ENCODE results near the gene AHNAK.
"Not testable (repeated sequence)": the region's sequence is repeated elsewhere in the genome, so short reads cannot be mapped to it uniquely, and the experiment has no call there.

The AHNAK gene

DNA sequence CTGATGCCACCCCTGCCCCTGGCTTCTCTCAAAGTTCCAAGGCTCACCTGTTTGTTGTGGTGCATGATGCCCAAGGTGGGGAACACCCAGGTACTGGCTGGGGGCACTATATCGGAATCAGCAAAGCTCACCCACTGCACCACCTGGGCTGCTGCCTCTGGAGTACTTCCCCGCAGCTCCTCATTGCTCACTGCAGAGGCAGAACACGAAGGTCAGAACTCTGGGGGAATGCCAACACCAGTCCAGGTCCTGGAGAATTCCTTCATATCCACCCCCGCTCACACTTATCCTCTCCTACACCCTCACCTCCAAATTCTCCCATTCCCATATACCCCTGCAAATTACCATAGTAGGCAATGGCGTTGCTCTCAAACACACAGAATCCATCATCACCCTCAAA lies 24.9 kb upstream of the AHNAK start:
- not testable (repeated sequence) for DNase-seq (ENCODE audit: low read depth)

DNA sequence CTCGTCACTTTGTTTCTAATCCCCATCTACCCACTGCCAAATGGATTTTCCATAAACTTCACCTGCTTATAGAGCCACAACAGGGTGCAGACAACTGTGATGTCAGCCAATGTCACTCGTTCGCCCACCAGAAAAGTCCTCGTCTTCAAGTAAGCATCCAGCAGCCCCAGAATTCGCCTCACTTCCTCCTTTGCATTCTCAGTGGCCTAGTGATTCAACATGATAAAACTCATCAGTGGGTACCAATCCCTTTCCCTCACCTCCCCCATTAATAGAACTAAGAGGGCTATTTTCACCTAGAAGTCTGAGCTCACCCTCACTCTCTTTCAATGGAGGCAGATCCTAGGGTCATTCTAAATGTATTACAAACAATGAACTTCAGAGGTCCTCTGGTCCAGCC lies 24.3 kb upstream of the AHNAK start:
- DNase-seq (ENCODE audit: low read depth), result not testable (repeated sequence)

DNA sequence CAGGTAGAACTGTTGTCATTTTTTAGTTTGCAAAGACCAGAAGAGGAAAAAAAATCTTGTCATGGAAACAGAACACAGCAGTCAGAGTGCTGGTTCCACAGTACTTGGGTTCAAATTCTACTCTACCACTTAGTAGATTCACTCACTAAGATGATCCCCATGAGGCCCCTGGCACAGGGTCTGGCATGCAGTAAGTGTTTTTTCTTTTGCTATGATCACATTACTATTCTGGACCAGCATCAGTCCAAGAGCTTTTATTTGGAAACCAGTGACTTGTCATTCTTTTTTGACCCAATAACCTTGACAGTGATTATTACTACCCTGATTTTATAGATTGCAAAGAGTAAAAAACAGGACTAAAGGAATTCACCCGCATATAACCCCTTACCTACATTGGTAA lies 23.0 kb upstream of the AHNAK start:
- no peak for DNase-seq (ENCODE audit: low read depth)

DNA sequence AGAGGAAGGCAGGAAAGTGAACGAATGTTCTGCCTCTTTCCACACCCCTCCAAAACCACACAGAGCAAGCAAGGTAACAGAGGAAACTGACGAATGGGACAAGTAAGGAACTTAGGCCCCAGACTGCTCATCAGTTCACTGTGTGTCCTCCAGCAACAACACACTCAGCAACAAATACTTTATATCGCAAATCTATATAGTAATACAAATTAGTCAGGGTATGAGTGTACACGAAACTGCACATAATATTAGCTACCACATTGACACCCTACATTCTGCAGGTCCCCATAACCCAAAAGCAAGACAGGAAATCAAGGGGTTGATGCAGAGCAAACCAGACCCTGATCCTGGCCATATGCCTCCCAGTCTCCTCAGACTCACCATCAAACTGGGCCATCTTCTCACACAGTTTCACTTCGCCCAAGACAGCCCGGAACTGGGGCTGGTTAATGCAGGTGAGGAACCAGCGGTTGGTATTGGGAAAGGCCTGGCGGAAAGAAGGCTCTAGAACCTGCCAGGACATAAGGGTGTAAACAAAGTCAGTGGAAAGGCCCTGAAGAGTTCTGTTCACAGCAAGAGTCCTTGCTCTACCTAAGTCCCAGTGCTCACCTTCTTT lies 20.5 kb upstream of the AHNAK start:
- DNase-seq (ENCODE audit: low read depth), result no peak

DNA sequence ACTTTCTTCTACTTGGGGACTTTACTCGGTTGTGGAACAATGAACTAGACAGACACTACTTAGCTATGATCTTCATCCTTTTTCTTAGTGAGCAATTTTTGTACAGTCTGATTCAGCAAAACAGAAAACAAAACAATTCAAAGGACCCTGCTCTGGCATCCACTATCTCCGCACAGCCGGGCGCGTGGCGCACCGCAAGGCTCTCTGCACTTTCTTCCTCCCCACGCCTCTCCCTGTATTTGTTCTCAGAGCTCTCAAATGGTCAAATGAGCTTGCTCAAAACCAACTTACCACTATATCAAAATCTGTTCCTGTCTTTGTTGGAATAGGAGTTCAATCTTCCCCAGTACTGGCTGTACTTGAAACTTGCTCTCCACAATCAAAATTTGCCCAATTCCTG lies 19.6 kb upstream of the AHNAK start:
- no peak for DNase-seq (ENCODE audit: low read depth)

DNA sequence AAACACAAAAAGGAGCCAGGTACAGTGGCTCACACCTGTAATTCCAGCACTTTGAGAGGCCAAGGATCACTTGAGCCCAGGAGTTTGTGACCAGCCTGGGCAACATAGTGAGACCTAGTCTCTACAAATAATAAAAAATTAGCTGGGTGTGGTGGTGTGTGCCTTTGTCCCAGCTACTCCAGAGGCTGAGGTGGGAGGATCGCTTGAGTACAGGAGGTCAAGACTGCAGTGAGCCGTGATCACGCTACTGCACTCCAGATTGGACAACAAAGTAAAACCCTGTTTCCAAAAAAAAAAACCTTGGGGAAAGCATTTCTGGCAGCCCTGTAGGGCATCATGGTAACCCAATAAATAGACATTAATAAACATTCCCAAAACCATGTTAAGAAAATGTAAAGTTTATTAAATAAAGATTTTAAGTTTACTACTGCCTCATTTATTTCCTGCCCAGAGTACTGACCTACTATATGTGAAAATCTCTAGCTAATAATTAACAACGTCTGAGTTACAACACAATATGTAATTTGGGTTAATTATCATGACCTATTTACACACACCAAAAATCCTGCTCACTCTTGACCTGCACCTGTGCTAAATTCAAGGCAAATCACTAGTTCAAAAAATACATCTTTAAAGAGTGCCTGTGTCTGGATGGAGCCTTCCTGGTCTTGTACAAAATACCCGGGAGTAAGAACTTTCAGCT lies 18.6 kb upstream of the AHNAK start:
- no peak for DNase-seq (ENCODE audit: low read depth)

DNA sequence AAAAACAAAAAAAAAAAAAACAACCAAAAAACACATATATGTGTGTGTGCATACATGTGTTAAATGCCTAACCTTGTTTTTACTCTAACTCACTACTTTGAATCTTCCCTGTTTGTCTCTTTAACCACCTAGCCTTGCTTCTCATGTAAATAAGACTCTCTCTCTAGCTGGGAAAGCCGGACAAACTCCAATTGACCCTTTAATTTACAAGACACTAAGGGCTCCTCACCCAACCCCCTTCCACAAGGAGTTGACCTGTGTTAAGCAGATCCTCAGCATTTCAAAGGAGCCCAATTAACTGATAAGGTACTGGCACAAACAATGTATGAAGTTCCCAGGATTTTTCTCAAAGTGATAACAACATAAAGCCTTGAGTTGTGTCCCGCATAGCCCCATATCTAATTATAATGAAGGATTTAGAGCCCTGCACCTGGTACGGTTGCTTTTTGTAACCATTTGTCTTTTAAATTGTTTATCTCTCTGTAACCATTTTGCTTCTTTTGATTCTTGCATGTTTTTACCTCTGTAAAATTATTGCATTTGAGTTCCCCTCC lies 15.1 kb upstream of the AHNAK start:
- DNase-seq (ENCODE audit: low read depth), result not testable (repeated sequence)

GRCh38 chr11:62560566-62561103 lies 14.0 kb upstream of the AHNAK start:
- DNase-seq (ENCODE audit: low read depth), result peak; percentile 95

DNA sequence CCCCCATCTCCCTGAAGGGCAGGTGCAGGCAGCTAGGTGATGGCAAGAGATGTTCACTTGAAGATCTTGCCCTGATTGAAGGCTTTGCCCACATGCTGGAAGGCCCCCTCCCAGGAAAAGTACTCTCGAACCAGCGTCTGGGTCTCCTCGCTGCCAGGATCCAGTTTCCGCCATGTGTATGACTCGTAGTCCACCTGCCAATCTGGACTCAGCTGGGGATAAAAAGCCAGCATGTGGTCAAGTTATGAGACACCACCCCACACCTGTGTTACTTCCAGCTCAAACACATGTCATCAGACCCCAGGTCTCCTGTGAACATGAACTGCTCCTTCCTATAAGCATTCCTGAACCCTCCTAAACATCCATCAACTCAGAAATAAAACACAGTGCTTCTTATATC lies 13.0 kb upstream of the AHNAK start:
- DNase-seq (ENCODE audit: low read depth), result not testable (repeated sequence)

- no peak for DNase-seq (ENCODE audit: low read depth)
Observed at GRCh38 chr11:62559204-62559603, 12.6 kb upstream of the AHNAK start.

- DNase-seq (ENCODE audit: low read depth), result no peak
Observed at GRCh38 chr11:62558669-62559068, 12.1 kb upstream of the AHNAK start.

DNA sequence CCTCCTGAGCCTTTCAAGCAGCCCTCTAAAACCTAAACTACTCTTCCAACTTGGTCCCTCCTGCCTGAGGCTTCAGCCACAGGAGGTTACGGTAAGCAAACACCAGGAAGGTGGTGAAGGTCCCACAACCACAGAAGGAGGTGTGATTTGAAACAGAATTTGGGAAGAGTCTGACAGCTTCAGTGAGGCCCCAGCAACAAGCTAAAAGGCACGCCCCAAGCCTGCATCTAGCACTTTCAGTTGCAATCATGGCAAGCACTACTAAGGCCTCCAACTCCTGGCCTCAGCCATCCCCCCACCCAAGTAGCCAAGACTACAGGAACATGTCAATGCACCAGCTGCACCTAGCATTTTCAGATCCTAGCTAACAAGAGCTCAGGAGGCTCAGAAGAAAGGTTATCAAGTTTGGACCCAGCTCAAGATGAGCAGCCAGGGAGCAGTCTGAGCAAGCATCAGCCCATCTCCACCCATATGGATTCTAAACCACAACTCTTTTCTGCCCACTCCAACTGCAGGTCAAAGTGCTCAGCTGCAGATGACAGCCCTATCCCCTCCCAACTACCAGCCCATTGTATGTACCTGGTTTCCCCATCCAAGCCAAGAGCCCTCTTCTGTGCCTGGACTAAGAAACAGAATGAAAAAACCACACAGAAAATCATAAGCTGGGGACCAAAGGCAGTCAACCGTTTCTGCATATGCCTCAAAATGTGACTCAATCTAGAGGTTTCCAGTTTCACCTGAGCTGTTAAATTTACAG lies 10.4 kb upstream of the AHNAK start:
- no peak for DNase-seq (ENCODE audit: low read depth)

DNA sequence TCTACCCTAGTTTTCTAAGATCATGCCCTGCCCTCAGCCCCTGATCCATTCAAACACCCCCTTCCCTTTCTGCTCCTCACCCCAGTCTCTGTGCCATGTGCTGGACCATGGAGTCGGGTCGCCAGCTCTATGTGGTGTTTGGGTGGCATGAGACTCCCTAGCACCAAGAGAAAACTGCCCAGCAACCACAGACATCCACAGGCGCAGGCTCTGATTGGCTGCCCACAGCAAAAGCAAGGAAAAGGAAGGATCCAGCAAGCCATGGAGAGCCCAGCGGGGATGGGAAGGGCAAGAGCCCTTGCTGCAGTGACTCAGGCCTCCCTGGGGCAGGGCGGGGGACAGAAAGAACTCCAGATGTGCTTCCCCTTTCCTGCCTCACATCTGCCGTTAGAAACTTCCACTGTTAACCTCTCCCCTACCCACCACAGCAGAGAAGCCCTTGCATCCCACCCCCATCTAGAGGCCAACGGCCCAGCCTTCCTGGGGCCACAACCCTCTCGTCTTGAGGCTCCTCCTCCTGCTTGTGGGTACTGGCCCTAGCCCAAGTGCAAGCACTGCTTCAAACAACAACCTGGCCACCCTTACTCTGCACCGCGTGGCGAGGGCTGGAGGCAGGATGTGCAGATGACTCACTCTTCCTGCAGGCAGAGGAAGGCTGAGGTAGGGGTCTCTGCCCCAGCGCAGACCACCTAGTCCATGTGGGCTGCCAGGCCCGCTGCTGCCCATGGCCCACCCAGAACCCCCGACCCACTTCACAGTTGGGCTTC lies 9.7 kb upstream of the AHNAK start:
- peak; percentile 67 for DNase-seq (ENCODE audit: low read depth)

DNA sequence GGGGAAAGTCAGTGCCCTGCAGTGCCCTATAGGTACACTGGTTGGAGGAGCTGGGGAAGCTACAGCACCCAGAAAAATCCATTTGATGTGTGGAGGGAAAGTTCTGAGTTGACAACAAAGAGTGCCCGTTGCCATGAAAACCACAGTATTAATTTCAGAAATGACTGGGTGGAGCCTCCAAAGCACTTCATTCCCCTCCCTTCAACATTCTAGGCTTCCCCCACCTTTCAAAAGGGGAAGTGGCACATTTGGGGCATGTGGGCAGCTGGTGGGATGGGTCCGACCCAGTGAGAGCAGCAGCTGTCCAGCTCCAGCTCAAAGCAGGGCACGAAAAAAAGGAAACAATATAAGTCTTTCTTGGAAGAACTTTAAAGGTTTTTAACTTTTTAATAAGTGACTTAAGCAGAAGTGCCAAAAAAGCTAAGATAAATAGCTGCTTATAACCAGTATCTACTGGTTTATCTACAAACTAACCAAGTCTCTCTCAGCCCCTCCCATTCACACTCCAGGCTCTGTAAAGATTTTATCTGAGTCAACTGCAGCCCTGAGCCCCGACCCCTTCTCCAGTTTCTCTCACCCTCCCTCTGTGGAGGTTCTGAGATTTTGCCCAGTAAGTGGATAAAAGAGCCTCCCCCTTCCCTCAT lies 9.0 kb upstream of the AHNAK start:
- DNase-seq (ENCODE audit: low read depth), result no peak

- DNase-seq (ENCODE audit: low read depth), result no peak
Observed at GRCh38 chr11:62554387-62555167, 8.0 kb upstream of the AHNAK start.

DNA sequence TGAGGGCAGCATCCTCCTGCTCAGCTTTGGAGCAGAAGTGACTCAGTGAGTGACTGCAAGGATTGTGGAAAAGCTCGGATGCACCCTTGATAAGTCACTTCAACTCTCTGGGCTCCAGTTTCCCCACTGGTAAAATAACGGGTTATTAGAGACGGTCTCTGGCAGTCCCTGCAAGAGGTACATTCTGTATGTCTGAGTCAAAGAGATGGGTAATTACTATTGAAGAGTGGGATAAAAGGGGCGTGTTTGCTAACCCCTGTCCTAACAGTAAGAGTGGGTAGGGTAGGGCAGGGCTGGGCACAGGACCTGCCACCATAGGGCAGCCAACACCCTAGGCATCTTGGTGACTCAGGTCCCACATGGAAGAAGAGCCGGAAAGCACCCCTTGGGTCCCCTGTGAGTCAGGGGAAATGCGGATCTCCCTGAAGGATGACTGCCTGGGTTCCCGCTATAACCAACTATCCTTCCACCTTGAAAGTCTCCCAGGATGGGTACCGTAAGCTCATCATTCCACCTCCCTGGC lies 7.3 kb upstream of the AHNAK start:
- DNase-seq (ENCODE audit: low read depth), result peak; percentile 68

GRCh38 chr11:62553080-62553838 lies 6.7 kb upstream of the AHNAK start:
- peak; percentile 88 for DNase-seq (ENCODE audit: low read depth)

- no peak for DNase-seq (ENCODE audit: low read depth)
Observed at GRCh38 chr11:62552485-62553079, 6.0 kb upstream of the AHNAK start.

DNA sequence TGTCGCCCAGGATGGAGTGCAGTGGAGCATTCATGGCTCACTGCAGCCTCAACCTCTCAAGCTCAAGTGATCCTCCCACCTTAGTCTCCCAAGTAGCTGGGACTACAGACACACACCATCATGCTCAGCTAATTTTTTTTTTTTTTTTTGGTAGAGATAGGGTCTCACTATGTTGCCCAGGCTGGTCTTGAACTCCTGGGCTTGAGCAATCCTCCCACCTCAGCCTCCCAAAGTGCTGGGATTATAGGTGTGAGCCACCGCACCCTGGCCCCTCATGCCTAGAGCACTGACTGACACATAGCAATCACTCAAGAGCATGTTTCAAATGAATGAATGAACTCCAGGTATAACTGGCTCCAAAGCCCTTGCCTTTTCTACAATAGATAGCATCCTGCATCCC lies 3.9 kb upstream of the AHNAK start:
- not testable (repeated sequence) for DNase-seq (ENCODE audit: low read depth)

Measured in non-pigmented ciliary epithelial cell (primary cell).